GM21360 (cell line): ENCODE results near the gene TBC1D9B.

ENCODE experiments used
- ATAC-seq: cut with Tn5 transposase; IDR thresholded peaks from one replicate; pipeline ENCODE4 v1.9.1; 2021; ENCODE audit warnings: mild to moderate bottlenecking, moderate library complexity; ENCODE audit not compliant: unreplicated experiment

Gene TBC1D9B

GRCh38 chr5:179908528-179908927, 831 bp upstream of the TBC1D9B start:
- ATAC-seq, result no peak

GRCh38 chr5:179906795-179907555, 722 bp downstream of the TBC1D9B start:
- ATAC-seq, result no peak

- no peak for ATAC-seq
Observed at GRCh38 chr5:179906294-179906794, 1.4 kb downstream of the TBC1D9B start.

GRCh38 chr5:179905161-179905560, 2.5 kb downstream of the TBC1D9B start:
- ATAC-seq, result no peak

- ATAC-seq, result no peak
Observed at GRCh38 chr5:179904463-179905160, 3.1 kb downstream of the TBC1D9B start.

- ATAC-seq, result no peak
Observed at GRCh38 chr5:179902763-179903158, 4.9 kb downstream of the TBC1D9B start.

- no peak for ATAC-seq
Observed at GRCh38 chr5:179901915-179902762, 5.6 kb downstream of the TBC1D9B start.

GRCh38 chr5:179901462-179901861, 6.2 kb downstream of the TBC1D9B start:
- ATAC-seq, result no peak

- ATAC-seq, result no peak
Observed at GRCh38 chr5:179900711-179901110, 7.0 kb downstream of the TBC1D9B start.

- ATAC-seq, result no peak
Observed at GRCh38 chr5:179900206-179900605, 7.5 kb downstream of the TBC1D9B start.

GRCh38 chr5:179895861-179896260, 11.8 kb downstream of the TBC1D9B start:
- no peak for ATAC-seq

GRCh38 chr5:179893958-179894895, 13.5 kb downstream of the TBC1D9B start:
- ATAC-seq, result no peak

- no peak for ATAC-seq
Observed at GRCh38 chr5:179893076-179893957, 14.4 kb downstream of the TBC1D9B start.

- ATAC-seq, result no peak
Observed at GRCh38 chr5:179892255-179892654, 15.4 kb downstream of the TBC1D9B start.

GRCh38 chr5:179890751-179891682, 16.7 kb downstream of the TBC1D9B start:
- ATAC-seq, result no peak

- ATAC-seq, result no peak
Observed at GRCh38 chr5:179889885-179890284, 17.8 kb downstream of the TBC1D9B start.

- no peak for ATAC-seq
Observed at GRCh38 chr5:179887802-179888201, 19.9 kb downstream of the TBC1D9B start.

- ATAC-seq, result no peak
Observed at GRCh38 chr5:179887095-179887494, 20.6 kb downstream of the TBC1D9B start.
